KOPT-K1 (cell line): ENCODE measurements around the gene ADORA2A.

Source experiments
- H3K27ac ChIP-seq: fragments of 200-600 bp; sonication (generic); 2 replicates; pipeline ENCODE4 v1.5.1; 2016; ENCODE audit warnings: antibody characterized with exemption, mild to moderate bottlenecking, low read depth, low read length; ENCODE audit not compliant: poor library complexity, severe bottlenecking
- H3K36me3 ChIP-seq: fragments of 200-600 bp; sonication (generic); 2 replicates; pipeline ENCODE4 v1.5.1; 2017; ENCODE audit warnings: antibody characterized with exemption, mild to moderate bottlenecking, low read length, moderate library complexity; ENCODE audit not compliant: insufficient read depth
- H3K9me3 ChIP-seq: fragments of 200-600 bp; sonication (generic); 2 replicates; pipeline ENCODE4 v1.5.1; 2017; ENCODE audit warnings: antibody characterized with exemption, low read length, mild to moderate bottlenecking; ENCODE audit not compliant: insufficient read depth, poor library complexity, severe bottlenecking

ADORA2A gene

DNA sequence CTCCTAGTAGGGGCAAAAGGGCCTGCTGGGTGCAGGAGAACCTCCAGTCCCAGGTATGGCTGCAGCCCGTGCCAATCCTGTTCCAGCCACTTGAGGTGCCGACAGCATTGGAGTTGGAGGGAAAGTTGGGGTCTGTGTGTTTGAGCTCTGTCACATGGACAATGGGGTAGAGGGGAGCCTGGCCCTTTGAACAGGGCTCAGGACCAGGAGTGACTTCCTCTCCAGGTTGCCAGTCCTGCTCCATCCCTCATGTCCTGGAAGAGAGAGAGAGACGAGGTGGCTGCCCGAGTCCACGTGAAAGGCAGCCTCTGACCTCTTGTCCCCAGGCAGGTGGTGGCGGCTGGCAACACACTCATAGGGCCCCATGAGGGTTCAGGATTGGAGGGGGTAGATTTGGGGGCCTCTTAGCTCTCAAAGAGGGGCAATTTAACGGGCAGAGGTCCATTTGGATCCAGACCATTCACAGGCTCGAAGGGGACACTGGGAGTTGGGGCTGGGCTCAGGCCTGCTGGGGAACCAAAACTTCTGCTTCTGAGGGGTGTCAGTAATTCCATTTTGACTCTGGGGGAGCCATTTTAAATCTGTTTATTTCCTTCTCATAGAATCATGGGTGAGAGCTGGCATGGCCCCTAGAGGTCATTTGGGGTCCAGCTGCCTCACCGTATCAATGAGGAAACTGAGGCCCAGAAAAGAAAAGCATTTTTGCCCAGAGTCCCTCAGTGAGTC, 4.1 kb downstream of the ADORA2A start:
- Histone ChIP-seq H3K27ac (no peak overlapping the region), H3K36me3 (no peaks in the 10 kb centered on the region), H3K9me3 (peaks cover 5% of the 10 kb centered on the region)

DNA sequence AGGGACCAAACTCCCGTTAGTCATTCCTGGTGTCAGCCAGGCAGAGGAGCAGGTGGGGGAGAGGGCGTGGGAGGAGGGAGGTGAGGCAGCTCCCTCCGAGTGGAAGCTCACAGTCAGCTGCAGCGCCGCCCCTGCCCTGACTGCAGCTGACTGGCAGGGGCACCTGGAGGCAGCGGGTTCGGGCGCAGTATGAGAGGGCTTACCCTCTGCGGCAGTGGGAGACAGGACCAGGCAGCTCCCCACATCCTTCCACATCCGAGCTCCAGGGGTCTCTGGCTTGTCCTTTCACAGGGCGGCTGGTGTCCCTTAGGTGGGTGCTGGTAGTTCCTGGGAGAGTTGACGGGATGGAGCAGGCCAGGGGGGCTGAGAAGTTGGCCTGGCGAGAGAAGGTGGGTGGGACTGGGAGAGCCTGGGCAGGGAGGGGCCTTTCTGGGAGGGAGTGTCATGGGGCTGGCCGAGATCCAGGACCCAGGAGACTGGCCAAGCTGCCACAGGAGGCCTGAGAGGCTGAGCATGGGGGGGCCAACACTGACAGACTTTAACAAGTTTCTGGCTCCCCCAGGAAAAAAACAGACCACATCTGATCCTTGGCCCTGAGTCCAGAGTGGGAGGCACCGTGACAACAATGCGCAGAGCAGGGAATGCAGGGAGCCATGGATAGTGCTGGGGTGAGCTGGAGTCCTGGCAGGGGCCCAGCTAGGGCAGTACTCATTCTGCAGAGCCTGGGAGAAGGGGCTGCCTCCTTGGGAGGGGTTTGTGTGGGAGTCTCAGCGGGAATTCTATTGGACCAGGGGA, 4.9 kb downstream of the ADORA2A start:
- peaks cover 5% of the 10 kb centered on the region for H3K9me3 ChIP-seq
- no peak overlapping the region for H3K27ac ChIP-seq
- no peaks in the 10 kb centered on the region for H3K36me3 ChIP-seq

DNA sequence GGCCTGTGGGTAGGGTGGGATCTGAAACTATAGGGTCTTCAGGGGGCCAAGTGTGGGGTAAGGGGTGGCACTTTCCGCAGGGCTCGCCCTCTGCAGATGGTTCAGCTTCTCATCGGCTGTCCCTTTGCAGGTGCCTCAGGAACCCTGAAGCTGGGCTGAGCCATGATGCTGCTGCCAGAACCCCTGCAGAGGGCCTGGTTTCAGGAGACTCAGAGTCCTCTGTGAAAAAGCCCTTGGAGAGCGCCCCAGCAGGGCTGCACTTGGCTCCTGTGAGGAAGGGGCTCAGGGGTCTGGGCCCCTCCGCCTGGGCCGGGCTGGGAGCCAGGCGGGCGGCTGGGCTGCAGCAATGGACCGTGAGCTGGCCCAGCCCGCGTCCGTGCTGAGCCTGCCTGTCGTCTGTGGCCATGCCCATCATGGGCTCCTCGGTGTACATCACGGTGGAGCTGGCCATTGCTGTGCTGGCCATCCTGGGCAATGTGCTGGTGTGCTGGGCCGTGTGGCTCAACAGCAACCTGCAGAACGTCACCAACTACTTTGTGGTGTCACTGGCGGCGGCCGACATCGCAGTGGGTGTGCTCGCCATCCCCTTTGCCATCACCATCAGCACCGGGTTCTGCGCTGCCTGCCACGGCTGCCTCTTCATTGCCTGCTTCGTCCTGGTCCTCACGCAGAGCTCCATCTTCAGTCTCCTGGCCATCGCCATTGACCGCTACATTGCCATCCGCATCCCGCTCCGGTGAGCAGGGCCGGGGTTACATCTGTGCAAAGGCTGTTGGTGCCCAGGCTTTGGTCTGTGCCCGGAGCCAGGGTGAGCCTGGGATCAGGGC, 5.8 kb downstream of the ADORA2A start:
- peak overlapping the region; percentile 68 for H3K27ac ChIP-seq
- no peaks in the 10 kb centered on the region for H3K36me3 ChIP-seq
- H3K9me3 ChIP-seq = peaks cover 5% of the 10 kb centered on the region

DNA sequence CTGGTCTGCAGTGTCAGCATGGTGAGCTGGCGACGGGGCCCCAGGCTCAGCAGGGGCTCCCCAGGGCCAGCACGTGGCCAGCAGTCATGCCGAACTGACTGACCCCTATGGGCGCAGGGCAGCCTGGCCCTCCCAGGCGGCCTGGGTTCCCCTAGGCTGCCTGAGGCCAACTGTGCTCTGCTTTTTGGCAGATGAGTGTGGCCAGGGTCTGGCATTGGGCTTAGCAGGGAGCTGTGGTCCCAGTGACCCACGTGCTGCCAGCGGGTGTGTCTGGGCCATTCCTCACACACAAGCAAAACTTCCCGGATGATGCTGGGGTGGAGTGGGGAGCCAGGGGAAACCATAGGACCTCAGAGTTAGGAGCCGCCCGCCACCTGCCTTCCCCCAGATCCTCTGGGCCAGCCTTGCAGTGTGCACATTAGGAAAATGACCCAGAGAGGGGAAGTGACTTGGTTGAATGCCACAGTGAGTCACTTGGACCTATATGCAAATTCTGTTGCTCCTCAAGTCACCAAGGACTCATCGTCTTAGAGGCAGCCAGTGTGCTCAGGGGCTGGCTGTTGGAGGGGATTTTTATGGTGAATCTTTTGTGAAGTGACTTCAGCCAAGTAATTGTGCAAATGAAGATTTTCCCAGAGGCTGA, 6.5 kb downstream of the ADORA2A start:
- peak overlapping the region; percentile 68 for H3K27ac ChIP-seq
- peaks cover 5% of the 10 kb centered on the region for H3K9me3 ChIP-seq
- H3K36me3 ChIP-seq = no peaks in the 10 kb centered on the region

DNA sequence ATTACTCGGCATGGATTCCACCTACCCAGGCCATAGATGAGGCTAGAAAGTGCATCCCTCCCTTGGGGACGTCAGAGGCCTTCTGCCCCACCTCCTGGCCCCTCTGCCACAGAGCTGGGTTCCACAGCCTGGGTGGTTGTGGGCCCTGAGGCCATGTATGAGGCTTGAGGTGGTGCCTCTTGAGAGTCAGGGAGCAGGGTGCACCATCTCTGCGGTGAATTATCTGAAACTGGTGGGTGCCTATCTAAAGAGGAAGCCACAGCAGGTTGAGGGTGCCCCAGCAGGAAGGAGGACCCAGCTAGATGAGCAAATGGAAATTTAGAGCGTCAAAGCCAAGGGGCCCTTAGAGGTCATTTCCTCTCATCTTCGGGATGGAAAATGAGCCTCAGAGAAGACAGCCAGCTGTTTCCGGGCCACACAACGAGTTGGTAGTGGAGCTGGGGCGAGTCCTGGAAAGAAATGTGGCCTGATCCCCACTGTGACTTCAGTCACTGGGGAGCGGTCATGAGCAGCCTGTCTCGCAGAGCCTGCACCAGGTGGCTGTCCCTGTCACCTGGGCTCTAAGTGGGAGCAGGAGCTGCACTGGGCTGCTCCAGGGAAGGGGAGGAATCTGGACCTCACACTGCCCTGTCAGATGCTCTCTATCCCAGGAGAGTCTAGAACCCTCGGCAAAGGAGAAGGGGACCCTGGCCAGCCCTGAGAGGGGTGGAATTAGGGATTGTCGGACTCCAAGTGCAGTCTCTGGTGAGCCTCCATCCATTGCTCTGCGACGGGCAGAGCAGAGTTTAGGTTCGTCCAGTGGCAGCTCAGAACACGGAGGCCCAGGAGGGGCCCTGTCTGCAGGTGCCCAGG, 7.3 kb downstream of the ADORA2A start:
- H3K9me3 ChIP-seq = peaks cover 5% of the 10 kb centered on the region
- no peaks in the 10 kb centered on the region for H3K36me3 ChIP-seq
- peak overlapping the region; percentile 68 for H3K27ac ChIP-seq

DNA sequence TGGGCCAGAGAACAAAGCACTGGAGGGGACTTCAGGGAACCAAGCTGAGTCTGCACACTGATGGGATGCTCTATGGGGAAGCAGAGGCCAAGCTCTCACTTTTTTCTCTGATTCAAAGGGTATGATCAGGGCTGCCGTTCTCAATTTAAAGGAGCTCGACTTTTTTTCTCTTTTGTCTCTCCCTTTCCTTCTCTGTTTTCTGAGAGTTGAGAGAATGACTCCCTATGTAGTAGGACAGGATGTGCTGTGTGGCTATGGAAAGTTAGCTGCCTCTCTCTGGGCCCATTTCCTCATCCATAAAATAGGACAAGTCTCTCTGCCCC, 7.9 kb downstream of the ADORA2A start:
- Histone ChIP-seq H3K27ac (peak overlapping the region; percentile 68), H3K36me3 (no peaks in the 10 kb centered on the region), H3K9me3 (peaks cover 5% of the 10 kb centered on the region)

DNA sequence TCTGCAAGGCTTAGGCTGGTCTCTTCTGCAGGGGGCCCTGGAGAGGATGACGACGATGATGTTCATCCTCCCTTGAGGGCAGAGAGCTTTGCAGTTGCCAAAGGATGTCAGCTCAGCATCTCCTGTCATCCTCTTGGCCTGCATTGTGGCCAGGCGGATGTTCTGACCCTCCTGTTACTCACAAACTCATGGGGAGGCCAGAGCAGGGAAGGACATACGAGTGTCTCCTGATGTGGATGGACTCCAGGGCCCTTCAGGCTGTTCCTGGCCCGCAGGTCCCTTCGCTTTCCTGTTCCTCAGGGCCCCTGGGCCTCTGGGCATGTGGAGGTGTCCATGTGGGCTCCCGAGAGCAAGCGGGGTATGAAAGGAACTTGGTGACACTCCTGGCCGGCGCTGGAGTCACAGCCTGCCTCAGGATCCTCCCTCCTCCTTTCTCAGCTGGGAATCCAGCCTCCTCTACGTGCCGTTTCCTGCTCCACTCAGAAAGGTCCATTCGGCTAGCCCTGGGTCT, 8.5 kb downstream of the ADORA2A start:
- peak overlapping the region; percentile 68 for H3K27ac ChIP-seq
- peaks cover 5% of the 10 kb centered on the region for H3K9me3 ChIP-seq
- H3K36me3 ChIP-seq = no peaks in the 10 kb centered on the region

DNA sequence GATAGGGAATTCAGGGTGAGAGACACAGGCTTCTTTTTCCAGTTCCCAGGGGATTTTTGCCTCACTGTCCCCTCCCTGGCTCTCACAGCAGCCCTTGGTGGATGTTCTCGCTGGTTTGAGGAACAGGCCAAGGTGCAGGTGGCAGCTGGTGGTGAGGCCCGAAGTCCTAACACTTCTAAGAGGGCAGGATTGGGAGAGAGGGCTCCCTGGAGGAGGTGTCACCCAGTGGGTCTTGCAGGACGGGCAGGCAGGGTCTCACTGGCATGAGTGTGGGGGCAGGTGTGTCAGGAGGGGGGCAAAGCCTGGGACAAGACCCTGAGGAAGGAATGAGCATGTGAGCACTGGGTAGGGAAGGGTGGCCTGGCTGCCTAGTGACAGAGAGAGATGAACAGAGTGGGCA, 9.2 kb downstream of the ADORA2A start:
- H3K9me3 ChIP-seq = peaks cover 4% of the 10 kb centered on the region
- no peaks in the 10 kb centered on the region for H3K36me3 ChIP-seq
- peak overlapping the region; percentile 61 for H3K27ac ChIP-seq

DNA sequence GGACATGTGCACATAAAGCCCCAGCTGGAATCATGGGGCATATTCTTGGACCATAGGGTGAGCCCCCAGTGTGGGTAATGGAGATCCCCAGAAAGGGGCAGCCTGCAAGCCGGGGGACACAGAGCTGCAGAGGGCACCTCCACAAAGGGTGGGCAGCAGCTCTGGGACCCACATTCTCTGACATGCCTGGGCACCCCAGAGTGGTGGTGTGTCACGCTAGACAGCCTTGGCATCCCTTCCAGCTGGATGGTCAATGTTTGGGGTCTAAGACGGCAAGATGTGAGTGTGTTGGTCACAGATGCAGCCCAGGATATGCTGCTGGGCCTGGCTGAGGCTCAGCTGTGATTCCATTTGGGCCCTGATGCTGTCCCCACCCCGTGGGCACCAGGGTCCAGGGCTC, 9.7 kb downstream of the ADORA2A start:
- no peaks in the 10 kb centered on the region for H3K9me3 ChIP-seq
- peak overlapping the region; percentile 61 for H3K27ac ChIP-seq
- no peaks in the 10 kb centered on the region for H3K36me3 ChIP-seq

DNA sequence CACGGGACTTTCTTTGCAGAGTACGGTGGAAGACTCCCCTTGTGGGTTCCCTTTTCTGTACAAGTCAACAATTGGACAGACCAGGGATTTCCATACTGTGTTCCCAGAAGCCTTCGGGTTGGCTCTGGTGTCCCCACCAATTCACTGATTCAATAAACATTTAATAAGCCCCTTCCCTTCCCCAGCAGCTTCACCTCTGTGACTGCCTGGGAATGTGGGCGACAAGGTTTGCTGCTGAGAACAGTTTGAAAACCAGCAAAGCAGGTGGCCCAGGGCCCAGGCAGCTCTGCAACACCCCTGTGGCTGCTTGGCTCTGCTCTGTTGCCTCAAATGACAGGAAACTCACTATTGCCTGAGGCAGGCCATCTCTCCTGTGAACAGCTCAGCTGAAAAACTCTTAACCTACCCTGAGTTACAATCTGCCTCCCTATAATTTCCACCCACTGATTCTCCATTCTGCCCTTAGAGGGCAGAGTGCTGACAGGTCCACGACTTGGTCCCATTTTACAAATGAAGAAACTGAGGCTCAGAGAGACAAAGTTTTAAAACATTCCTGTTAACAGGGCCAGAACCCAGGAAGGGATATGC, 10.4 kb downstream of the ADORA2A start:
- peak overlapping the region; percentile 61 for H3K27ac ChIP-seq
- no peaks in the 10 kb centered on the region for H3K36me3 ChIP-seq
- H3K9me3 ChIP-seq = no peaks in the 10 kb centered on the region

DNA sequence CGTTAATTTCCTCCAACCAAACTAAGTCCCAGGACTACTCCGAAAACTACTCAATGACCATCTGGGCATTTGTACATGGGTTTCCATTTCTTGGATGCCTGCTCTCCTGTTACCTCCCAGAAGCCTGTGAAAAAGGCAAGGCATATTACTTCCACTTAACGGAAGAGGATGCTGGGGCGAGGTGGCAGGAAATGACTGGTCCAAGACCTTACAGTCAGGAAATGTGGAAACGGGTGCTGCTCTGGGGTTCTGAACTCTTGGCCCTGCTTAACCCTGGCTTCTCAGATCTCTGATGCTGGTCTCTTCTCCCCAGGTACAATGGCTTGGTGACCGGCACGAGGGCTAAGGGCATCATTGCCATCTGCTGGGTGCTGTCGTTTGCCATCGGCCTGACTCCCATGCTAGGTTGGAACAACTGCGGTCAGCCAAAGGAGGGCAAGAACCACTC, 12.9 kb downstream of the ADORA2A start:
- H3K9me3 ChIP-seq = no peaks in the 10 kb centered on the region
- H3K27ac ChIP-seq = no peak overlapping the region
- H3K36me3 ChIP-seq = no peaks in the 10 kb centered on the region

DNA sequence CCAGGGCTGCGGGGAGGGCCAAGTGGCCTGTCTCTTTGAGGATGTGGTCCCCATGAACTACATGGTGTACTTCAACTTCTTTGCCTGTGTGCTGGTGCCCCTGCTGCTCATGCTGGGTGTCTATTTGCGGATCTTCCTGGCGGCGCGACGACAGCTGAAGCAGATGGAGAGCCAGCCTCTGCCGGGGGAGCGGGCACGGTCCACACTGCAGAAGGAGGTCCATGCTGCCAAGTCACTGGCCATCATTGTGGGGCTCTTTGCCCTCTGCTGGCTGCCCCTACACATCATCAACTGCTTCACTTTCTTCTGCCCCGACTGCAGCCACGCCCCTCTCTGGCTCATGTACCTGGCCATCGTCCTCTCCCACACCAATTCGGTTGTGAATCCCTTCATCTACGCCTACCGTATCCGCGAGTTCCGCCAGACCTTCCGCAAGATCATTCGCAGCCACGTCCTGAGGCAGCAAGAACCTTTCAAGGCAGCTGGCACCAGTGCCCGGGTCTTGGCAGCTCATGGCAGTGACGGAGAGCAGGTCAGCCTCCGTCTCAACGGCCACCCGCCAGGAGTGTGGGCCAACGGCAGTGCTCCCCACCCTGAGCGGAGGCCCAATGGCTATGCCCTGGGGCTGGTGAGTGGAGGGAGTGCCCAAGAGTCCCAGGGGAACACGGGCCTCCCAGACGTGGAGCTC, 13.5 kb downstream of the ADORA2A start:
- Histone ChIP-seq H3K27ac (no peak overlapping the region), H3K36me3 (no peaks in the 10 kb centered on the region)

More for the DNA sequence above, 13.5 kb downstream of the ADORA2A start:
- H3K9me3 ChIP-seq = no peaks in the 10 kb centered on the region
